GM21447 (cell line): Measurements from ENCODE around the gene STAM.

Source experiments
- ATAC-seq: cut with Tn5 transposase; IDR thresholded peaks from one replicate; pipeline ENCODE4 v1.9.1; 2021; ENCODE audit not compliant: unreplicated experiment

The STAM gene

GRCh38 chr10:17758896-17759295 lies 114.9 kb downstream of the STAM start:
- ATAC-seq: no peak

DNA sequence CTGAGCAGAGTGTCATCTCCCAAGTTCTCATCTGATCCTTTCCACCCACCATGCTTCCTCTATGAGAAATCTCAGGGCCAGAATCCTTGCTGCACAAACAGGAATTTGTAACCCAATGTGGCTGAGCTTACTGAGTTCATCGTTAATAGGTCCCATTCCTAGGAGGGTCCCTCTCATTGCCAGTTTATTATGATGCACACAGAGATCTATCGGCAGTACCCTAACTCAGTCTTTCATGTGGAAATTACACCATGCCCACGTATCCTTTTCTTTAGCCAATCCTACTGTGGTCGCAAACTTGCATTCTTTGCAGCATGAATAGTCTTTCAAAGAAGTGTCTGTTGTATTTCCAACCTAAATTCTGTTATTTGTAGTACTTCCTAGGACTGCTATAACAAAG lies 120.2 kb downstream of the STAM start:
- no peak for ATAC-seq

DNA sequence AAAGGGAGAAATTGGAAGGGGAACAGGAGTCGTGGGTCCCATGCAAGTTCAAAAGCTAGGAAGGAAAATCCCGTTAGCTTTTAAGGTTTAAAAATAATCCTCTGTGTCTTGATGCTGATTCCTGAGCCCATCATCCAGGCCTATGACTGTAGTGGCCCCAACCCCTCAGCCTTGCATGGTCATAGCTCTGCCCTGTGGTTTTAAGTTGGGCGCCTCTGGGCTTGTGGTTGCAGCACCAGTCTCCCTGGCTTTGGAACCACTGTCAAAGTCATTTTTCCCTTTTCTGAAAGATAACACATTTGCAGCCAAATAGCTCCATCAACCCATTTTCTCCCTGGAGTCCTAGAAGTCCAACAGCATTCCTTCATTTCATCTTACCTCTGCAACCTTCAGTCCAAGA lies 121.7 kb downstream of the STAM start:
- no peak for ATAC-seq
